HT-29 (cell line): Measurements from ENCODE around the gene CRIP2. TPM values are rescaled to one million over a fixed set of nuclear protein-coding genes. Genes with fewer than 3 reads are reported as not detected.

Experiments
- DNase-seq: peaks from one replicate; pipeline ENCODE4 v3.0.0-alpha.2; 2015; ENCODE audit warnings: low spot score
- total RNA-seq: library from RNA; depleted of rRNA; stranded (reverse); fragments of >200 nt; shearing (Covaris generic); gene quantifications from 2 replicates; pipeline ENCODE4 v1.2.3, GENCODE V29; 2014

The CRIP2 gene
- total RNA-seq, 1 experiment from 2014 or later: 274 TPM

DNA sequence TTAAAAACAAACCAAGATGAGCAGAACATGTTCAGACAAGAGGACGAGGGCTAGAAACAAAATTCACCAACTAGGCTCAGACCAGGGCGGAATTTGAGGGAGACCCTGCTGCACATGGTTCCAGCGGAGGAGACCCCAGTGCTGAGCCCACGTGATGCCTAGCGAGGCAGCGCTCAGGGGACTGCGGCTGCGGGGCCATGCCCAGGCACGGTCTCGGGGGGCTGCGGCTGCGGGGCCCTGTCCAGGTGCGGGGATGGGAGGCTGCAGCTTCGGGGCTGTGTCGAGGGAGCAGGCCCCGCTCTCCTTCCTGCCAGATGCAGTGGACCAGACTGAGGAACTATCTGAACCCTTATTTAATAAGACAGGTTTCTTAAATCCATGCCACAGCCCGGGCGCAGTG, 12.7 kb upstream of the CRIP2 start:
- DNase-seq: no peak

DNA sequence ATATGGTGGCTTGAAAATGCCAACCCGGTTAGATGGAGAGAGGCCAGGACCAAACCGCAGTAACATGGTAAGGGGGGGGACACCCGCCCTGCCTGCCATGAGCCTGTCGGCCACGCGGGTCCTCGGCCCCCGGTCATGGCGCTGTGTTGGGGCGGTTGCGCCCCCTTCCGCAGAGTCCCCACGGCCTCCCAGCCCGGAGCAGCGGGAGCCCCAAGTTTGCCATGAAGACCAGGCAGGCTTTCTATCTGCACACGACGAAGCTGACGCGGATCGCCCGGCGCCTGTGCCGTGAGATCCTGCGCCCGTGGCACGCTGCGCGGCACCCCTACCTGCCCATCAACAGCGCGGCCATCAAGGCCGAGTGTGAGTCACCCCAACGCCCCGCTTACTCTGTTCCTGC, 10.1 kb upstream of the CRIP2 start:
- no peak for DNase-seq

DNA sequence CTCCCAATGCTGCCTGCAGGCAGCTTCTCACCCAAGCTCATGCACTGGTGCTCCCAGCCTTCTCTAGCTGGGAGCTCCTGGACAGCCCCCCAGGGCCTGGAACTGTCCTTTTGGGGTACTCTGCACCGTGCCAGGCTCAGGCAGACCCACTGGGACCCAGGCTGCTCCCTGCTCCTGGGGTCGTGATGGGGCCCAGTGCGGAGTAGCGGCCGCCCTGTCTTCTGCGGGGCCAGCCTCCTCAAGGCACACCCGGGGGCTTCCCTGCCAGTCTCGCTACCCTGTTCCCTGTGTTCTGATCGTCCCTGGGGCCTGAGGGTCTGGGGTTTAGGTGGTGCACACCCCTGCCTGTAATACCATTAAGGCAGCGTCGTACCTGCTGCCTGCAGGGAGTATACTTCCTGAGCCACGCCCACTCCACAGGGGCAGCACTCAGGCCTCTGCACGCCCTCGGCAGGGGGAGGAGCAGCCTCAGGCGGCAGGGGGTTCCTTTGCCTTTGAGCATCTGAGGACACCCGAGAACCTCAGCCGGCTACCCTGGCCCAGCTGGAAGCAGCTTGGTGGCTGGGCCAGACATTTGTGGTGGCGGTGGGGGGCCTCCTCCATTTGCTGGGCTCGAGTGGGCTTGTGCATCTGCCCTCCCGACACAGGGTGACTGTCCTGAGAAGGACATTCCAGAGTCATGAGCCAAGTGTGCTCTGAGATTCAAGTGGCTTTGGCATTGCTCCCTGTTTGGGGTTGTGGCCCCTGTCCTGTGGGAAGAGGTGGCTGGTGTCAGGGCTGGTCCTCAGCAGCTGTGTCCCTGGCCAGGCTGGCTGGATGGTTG, 9.2 kb upstream of the CRIP2 start:
- peak; percentile 46 for DNase-seq

DNA sequence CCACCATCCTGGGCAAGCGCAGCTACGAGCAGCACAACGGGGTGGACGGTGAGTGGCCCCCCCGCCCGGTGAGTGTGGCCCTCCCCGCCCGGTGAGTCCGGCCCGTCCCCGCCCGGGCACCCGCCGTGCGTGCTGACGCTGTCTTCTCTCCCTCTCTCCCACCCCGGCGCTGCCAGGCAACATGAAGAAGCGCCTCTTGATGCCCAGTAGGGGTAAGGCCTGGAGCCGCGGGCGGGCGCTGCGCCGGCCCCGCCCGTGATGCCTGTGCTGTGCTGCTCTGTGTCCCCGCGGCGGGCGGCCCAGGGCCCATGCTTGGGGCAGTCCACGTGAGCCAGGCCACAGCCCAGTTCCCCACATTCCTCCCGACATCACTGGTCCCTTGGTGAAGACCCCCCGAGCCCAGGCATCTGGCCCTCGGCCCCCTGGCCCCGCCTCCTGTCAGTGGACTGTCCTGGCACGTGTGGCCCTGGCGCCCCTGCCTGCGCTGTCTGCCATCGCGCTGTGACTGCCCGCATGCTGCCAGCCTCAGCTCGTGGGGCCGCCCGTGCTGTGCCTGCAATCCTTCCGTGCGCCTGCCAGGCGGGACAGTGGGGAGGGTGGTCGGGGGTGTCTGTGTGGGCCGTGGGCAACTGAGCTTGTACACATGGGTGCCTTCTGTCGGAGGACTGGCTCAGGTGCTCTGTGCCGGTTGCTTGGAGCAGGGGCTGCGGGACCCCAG, 7.9 kb upstream of the CRIP2 start:
- peak; percentile 67 for DNase-seq

DNA sequence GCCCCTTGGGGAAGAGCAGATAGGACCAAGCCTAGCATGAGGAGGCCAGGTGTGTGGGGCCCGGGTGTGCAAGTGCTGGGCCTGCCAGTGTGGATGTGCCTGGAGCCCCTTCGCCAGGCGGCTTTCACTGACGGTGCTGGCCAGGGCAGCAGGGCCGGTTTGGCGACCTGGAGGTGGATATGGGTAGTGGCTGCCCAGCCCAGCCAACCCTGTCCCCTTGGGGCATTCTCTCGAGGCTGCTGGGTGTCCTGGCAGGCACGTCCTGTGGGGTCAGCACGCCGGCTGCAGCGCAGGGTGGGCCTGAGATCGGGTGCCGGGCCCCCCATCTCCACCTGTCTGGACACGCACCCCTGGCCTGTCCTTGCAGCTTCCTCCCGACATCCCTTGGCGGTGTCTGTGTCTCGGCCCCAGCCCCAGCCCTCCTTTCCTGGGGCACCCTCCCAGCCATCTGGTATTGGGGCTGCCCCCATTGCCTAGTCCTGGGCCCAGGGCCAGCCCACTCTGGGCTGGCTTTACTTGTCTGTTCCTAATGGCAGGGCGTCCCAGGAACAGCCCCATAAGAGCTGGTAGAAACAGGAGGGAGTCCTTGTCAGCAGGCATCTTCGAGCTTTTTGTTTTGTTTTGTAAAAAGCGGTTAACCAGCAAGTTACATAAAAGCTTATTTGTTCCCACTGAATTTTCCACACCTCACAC, 7.2 kb upstream of the CRIP2 start:
- DNase-seq: peak; percentile 62

DNA sequence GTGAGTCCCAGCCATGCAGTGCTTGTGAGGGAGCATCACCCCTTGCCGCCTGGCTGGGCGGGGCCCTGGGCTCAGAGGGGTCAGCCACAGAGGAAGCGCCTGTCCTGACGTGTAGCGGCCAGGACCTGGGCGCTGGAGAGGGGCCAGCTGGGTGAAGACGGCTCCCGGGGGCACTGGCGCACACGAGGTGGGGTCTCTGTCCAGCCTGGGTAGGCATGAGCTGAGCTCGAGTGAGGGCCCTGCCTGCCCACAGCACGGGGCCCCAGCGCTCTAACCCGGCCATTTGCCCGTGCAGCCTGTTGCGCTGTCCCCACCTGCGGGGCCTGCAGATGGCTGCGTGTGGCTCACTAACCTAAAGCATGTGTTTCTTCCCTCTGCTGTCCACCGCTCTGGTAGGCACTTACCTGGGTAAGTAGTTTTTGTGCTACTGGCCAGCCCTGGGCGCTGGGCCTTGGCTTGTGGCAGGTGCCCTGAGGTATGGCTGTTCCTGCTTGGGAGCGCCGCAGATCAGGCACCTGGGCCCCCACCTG, 6.6 kb upstream of the CRIP2 start:
- peak; percentile 10 for DNase-seq

DNA sequence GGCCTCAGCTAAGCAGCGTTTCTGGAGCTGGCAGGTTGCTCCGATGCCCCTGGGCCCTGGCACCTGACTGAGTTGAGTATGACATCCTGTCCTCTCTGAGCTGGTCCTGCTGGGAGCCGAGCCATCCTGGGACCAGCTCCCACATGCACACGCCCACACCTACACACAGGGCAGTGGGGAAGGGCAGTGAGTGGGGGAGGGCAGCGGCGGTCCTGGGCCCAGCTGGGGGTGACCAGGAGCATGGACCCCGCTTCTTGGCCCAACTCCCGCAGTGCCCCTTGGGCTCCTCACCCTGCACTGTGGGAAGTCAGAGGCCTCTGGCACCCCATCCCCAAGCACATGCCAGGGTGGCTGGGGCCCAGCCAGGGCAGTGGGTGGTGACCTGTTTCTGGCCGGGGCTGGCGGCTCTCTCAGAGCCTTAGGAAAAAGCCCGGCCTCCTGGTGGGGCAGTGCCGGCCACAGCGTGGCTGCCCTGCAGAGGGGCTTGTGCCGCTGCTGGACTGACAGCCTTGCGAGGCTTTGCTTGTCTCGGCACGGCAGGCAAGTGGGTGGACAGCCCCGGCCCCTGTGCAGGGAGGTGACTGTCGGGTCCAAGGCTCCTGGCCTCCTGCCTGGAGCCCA, 5.9 kb upstream of the CRIP2 start:
- DNase-seq: peak; percentile 61

DNA sequence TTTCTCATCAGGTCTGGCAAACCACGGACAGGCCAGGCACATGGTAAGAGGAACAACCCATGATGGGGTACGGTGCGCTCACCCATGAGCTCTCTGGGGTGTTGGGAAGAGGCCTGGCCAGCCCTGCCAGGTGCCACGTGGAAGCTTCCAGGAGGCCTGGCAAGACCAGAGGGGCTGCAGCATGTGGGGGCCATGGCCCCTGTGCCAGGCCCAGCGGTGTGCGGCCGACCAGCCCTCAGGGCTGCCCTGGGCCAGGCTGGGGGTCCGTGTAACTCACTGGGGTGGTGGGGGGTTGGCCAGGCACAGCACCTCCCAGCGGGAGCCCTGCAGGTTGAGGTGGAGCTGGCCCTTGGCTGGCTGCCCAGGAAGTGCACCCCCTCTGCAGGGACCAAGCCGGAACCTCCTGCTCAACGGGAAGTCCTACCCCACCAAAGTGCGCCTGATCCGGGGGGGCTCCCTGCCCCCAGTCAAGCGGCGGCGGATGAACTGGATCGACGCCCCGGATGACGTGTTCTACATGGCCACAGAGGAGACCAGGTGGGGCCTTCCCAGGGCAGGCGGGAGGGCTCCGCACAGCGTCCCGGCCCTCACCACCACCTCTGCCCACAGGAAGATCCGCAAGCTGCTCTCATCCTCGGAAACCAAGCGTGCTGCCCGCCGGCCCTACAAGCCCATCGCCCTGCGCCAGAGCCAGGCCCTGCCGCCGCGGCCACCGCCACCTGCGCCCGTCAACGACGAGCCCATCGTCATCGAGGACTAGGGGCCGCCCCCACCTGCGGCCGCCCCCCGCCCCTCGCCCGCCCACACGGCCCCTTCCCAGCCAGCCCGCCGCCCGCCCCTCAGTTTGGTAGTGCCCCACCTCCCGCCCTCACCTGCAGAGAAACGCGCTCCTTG, 4.9 kb upstream of the CRIP2 start:
- peak; percentile 89 for DNase-seq

DNA sequence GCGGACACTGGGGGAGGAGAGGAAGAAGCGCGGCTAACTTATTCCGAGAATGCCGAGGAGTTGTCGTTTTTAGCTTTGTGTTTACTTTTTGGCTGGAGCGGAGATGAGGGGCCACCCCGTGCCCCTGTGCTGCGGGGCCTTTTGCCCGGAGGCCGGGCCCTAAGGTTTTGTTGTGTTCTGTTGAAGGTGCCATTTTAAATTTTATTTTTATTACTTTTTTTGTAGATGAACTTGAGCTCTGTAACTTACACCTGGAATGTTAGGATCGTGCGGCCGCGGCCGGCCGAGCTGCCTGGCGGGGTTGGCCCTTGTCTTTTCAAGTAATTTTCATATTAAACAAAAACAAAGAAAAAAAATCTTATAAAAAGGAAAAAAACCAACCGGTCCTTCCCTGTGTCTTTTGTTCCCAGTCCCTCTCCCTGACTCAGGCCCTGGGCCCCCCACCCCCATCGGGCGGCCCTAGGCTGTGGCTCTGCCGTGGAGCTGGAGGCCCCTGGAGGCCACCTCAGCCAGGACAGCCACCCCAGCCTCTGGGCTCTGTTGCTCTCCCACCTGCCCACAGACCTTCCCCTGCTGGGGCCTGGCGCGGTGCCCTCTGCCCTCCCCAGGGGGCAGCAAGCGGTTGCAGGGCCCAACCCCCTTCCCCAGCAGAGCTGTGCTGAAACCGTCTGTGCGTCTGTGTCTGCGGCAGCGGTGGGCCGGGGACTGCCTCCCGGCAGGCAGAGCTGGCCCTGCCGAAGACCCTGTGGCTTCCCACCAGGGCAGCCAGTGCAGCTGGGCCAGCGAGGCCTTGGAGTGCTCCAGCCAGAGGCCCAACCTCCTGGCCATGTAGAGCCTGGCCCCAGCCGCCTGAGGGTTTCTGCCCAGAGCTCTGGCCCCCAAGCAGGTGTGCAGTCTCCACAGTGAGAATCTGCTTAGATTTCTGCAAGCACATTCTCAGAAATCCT, 4.0 kb upstream of the CRIP2 start:
- DNase-seq: no peak

DNA sequence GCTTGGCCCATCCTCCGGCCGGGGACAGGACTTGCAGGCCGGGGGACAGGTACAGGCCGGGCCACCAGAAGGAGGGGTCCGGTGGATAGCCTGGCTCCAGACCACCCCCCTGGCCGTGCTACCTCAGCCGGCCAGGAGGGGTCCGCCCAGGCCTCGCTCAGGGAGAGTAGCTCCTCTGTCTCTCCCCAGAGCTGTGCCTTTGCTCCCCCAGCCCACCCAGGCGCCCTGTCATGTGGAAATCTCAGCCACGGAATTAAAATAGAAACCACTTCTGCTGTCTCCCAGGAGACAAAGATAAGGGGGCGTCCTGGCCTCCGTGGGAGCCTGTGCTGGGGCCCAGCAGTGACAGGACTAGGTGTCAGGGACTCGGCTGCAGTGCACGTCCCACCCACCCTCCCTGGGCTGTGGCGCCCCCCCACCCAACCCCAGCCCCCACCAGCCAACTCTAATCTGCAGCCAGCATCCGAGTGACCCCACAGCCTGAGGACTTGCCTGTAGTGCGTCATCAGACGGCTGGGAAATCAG, 3.3 kb upstream of the CRIP2 start:
- DNase-seq: no peak

DNA sequence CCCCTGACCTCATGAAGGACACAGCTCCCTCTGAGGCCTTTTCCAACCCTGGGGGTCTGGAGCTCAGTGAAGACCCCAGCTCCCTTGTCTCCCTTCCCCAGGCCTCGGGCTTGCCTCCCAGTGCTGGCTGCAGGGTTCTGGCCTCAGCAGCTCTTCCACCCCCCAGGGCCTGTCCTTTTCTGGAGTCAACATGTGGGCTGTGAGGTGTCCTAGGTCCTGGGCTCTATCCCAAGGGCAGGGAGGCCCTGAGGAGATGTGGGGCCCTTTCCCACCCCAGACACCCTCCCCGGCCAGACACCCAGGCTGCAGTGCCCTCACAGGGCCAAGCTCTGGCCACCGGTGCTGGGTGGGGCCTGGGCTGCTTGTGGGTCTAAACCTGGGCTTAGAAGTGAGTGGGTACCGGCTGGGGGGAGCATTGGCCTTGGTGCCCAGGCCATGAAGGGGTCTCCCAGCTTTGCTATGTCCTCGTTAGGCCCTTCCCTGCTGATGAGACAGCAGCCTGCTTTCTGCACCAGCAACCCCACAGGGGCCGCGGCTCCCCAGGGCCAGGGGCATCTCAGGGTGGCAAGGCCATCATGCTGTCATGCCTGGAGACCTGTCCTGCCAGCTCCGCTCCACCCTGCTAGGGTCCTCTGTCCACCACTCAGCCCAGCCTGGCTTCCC, 2.7 kb upstream of the CRIP2 start:
- DNase-seq: no peak

DNA sequence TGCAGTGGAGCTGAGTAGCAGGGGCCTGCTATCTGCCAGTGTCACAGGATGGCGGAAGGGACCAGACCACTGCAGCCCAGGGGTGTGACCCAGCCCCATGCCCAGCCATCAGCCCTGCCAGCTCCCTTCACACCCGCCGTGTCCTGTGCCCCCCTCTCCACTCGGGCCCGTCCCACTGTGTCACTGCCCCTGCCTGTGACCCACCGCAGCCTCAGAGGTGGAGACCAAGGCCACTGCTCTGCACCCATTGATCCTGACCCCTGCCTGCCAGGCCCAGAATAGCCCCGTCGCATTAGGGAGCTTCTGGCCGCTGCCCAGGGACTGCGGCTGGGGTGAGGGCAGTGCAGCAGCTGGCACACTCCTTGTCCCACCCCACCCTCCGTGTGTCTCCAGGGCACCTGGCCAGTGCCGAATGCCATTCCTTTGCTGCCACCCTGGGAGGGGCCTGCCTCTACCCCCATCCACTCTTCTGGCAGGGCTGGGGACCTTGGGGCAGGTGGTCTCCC, 2.1 kb upstream of the CRIP2 start:
- DNase-seq: peak; percentile 78

DNA sequence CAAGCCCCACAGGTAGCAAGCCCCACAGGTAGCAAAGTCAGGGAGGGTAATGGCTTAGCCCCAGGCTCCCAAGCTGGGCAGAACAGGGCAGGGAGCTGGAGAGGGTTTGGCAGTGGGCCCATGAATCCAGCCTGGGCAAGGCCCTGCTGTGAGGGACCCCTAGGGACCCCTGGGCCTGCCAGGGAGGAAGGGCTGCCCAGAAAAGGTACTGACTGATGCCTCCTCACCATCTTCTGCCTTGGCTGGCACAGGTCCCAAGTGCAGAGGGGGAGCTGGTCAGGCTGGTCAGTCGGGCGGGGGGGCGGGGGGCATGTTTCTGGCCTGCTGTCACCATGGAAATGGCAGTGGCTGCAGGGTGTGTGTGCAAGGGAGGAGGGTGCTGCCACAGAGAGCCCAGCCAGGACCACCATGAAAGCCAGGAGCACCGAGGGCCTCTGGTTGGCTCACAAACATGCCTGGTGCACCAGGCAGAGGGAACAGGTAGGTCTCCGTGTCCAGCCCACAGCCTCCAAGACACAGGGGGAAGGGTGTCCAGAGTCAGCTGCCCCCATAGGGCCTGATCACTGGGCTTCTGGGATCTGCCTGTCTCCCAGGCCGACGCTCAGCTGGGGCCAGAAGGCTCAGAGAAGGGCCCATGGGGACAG, 1.5 kb upstream of the CRIP2 start:
- DNase-seq: peak; percentile 56

DNA sequence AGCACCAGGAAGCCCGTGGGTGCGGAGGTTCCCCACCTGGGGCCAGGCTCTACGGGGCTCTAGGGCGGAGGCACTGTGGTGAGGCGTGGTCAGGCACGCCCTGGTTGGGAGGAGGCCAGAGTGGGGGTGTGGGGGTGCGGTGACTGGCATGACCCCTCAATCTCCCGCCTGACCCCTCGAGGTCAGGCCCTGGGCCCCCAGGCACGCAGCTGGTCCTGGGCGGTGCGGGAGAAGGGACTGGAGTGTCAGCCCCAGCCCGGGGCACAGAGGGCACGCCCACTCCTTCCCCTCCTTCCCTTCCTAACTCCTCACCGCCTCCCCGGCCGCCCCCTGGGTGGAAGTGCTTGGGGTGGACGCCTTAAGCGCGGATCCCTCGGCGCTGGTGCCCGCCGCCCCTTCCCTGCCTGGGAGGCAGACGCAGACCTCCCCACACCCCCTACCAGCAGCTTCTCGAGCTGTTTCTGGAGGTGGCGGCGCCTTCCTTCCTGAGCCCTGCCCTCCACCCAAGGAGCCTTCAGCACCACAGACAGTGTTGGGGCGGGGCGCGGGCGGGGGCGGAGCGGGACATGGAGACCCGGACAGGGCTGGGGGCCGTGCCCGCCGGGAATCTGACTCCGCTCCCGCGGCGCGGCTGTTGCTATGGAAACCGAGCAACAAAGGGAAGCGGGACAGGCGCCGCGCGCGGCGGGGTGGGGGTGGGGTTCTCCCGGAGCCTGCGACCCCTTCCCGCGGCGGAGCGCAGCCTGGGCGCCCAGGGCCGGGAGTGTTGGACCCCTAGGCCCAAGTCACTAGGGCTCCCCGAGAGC, 741 bp upstream of the CRIP2 start:
- peak; percentile 82 for DNase-seq

DNA sequence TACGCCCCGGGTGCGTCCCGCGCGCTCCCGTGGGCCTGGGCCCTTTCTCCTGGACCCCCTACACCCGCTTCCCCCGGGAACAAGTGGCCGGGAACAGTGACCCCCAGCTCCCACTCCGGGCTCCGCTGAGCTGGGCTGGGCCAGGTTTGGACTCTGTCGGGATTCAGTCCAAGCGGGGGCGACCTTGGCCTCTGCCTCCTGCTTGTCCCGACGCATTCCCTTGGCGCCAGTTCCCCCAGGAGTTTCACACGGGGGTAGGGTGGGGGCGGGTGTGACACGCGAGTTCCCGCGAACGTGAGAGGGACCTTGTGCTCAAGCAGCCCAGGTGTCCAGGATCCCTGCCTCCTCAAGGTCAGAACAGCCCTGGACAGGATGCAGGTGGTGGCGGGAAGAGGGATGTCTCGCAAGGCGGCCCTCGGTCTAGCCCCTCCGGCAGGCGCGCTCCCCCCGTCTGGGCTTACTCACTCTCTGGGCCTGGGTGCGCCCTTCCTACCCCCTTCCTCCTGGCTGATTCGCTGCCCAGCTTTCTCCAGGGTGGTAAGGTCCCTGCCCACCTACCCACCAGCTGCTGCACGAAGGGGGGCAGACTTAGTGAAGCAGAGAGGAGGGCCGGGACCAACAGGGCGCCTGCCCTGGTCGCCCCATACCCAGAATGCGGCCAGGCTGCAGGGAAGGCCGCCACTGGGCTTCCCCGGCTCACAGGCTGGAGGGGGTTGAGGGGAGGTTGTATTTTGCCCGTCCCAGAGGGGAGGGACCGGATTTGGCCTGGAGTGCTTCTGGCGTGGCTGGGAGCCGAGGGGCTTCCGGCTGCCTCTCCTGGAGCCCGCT, 862 bp downstream of the CRIP2 start:
- peak; percentile 35 for DNase-seq
